GM18907 (cell line): ENCODE measurements around the gene SHC3.

ENCODE experiments used
- ATAC-seq: cut with Tn5 transposase; IDR thresholded peaks from one replicate; pipeline ENCODE4 v1.9.1; 2021; ENCODE audit warnings: mild to moderate bottlenecking, moderate library complexity; ENCODE audit not compliant: unreplicated experiment

The SHC3 gene

GRCh38 chr9:89059925-89060506, 118.6 kb downstream of the SHC3 start:
- ATAC-seq = no peak

DNA sequence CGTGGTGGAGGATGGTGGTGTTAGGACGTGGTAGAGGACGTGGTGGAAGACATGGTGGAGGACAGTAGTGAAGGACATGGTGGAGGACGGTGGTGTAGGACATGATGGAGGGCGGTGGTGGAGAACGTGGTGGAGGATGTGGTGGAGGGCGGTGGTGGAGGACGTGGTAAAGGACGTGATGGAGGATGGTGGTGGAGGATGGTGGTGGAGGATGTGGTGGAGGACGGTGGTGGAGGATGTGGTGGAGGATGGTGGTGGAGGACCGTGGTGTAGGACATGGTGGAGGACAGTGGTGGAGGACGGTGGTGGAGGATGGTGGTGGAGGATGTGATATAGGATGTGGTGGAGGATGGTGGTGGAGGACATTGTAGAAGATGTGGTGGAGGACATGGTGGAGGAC, 119.7 kb downstream of the SHC3 start:
- no peak for ATAC-seq

GRCh38 chr9:89054865-89055495, 123.6 kb downstream of the SHC3 start:
- ATAC-seq = no peak

- no peak for ATAC-seq
Observed at GRCh38 chr9:89053301-89053700, 125.3 kb downstream of the SHC3 start.

DNA sequence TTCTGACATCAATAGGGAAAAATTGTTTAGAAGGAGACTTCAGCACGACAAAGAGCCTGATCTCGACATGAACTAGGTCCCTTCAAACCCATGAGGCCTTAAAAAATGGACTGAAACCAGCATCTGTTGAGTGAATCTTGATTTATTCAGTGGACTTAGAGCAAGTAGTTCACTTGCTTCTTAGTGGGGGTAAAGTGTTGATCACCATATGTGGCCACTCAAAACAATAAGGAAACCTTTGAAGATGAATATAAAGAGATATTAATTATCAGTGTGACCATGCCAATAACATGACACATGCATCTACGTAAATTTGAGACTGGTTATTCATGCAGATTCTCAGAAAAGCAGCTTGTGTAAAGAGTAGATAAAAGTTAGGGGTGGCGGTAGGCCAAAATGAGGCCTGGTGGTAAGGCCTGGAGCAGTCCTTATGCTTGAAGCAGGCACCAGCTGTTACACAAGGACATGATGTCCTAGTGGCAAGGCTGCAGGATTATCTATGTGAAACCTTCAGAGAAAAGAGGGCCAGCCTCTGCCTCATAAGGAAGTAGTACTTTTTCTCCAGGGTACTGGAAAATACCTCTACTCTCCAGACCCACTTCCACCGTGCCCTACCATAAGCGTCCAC, 126.0 kb downstream of the SHC3 start:
- ATAC-seq = no peak

- no peak for ATAC-seq
Observed at GRCh38 chr9:89051421-89052025, 127.1 kb downstream of the SHC3 start.

GRCh38 chr9:89049646-89050045, 129.0 kb downstream of the SHC3 start:
- ATAC-seq = no peak

DNA sequence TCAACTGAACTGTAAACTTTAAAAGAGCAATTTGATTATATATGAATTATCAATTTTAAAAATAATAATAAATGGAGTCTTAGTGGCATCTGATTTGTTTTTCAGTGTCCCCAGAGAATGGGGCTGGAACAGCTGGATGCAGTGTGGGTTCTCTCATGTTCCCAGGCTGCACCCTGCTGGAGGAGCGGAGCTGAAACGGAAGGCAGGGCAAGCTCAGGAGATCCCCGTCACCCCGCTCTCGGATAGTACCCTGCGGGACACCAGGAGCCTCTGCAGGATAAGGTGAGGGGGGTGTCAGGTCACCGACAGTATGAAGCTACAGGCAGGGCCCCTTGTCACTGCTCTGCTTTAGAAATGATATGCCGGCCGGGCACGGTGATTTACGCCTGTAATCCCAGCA, 130.0 kb downstream of the SHC3 start:
- no peak for ATAC-seq

DNA sequence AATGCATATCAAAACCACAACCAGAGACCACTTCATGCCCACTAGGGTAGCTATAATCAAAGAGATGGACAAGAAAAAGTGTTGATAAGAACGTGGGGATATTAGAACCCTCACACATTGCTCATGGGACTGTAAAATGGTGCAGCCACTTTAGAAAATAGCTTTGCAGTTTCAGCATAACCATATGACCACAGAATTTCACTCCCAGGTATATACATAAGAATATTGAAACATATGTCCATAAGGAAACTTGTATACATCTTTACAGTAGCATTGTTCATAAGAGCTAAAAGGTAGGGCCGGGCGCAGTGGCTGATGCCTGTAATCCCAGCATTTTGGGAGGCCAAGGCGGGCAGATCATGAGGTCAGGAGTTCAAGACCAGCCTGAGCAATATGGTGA, 131.0 kb downstream of the SHC3 start:
- ATAC-seq = no peak

DNA sequence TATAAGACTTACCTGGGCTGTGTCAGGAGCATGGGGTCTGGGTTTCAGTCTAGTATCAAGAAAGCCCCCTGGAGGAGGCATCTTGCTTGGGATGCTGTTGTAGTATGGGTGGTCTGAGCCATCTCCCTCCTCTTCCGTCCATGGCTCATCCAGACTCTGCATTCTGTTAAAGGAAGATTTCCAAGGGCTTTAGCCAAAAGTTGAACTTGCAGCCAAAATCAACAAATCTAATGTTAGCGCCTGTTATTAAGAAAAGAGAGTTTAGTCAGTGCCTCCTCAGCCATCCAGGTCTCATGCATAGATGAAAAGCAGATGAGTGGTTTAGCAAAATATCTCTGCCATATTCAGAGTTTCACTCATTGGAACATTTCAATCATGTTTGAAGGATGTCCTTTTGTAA, 131.8 kb downstream of the SHC3 start:
- no peak for ATAC-seq

- no peak for ATAC-seq
Observed at GRCh38 chr9:89044881-89045280, 133.7 kb downstream of the SHC3 start.

DNA sequence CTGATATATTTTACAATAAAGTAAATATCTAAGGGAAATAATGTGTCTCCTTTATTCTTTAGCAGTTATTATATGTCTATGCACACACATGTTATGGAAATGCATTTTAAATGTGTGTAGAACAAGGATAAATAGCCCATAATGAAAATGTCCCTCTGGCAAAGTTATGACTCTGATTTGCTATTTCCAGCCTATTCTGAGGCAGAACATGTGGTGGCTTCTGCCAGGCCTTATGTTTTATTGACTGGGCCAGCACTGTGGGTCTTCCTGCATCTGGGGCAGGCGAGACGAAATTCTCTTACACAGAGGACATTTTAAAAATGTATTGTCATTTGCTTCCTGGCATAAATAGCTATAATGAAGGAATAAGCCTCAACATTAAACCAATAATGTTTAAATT, 134.5 kb downstream of the SHC3 start:
- no peak for ATAC-seq

GRCh38 chr9:89042984-89043383, 135.6 kb downstream of the SHC3 start:
- no peak for ATAC-seq

- ATAC-seq = no peak
Observed at GRCh38 chr9:89039664-89040063, 139.0 kb downstream of the SHC3 start.

DNA sequence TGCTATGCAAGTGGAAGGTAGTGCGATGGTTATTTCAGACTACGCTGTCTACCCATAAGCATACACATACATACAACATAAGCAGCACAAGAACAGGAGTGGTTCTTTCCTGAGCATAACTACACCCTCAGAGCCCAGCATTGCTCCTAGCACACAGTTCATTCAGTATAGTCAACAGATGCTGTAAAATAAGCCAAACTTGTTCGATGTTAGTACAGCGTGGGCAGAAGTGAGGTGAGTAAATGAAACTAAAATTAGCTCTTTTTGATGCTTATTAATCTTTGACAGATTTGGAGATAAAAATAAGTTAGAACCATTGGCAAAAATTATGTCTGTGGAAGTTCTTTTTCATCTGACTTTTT, 139.5 kb downstream of the SHC3 start:
- no peak for ATAC-seq

- ATAC-seq = no peak
Observed at GRCh38 chr9:89038382-89039103, 140.1 kb downstream of the SHC3 start.

DNA sequence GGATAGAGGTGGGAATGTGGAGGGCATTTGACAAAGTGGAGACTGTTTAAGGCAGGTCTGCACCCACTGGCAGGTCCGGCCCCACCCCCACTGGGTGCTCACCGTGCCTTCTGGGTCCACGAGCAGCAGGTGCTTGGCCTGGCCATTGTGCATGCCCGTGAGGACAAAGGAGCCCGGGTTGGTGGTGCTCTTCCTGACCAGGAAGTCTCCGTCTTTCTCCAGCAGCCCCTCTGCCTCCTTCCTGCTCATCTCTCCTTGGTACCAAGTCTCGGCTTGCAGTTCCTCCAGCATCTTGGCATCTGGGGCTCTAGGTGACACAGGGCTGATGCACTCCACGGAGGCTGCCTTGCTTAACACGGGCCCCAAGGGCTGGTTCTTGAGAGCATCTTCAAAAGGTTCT, 140.7 kb downstream of the SHC3 start:
- no peak for ATAC-seq

DNA sequence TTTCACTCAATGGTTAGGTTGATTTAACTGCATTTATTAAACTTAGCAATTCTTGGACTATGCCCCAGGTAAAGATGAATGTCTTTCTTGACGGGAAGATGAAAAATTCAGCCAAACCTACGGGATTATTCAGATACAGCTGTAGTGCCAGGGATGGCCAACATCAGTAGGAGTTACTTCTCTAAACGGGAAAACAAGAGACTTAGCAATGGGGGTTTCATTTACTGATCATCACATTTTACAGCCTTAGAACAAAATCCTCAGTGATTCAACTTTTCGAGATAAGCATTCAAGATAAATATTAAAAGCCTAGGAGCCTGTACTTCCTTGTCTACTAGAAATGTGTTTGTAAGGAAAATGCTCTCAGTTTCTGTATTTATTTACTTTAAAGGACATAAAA, 141.3 kb downstream of the SHC3 start:
- no peak for ATAC-seq

DNA sequence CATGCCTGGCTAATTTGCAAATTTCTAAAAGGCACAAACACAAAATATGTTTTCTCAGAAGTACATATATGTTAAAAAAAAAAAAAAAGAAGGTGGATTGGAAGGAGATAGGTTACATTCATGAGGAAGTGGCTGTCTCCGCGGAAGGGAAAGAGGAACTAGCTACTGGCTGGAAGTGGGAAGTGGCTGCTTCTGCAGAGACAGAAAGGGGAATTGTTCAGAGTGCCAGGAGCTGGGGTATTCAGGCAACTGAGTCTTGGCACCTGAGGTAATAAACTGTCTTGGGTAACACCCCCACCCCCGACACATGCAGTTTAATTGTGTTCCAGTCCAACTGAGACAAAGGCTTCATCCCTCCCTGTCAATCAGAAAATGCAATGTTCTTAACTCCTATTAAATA, 141.7 kb downstream of the SHC3 start:
- no peak for ATAC-seq

DNA sequence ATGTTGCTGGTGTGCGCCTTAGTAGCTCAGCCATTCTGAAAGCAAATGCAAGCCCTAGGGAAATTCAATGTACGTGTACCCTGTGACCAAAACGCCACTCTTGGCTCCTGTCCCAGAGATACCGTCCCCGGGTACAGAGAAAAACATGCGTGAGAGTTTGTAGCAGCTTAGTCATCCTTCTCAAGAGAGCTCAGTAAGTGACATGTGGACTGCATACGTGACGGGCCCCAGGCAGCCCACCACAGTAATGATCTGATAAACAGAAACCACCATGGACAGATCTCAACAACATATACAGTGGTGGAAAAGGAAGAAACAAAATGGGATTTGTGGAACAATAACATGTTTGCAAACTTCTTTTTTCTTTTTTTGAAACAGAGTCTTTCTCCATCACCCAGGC, 142.2 kb downstream of the SHC3 start:
- no peak for ATAC-seq

DNA sequence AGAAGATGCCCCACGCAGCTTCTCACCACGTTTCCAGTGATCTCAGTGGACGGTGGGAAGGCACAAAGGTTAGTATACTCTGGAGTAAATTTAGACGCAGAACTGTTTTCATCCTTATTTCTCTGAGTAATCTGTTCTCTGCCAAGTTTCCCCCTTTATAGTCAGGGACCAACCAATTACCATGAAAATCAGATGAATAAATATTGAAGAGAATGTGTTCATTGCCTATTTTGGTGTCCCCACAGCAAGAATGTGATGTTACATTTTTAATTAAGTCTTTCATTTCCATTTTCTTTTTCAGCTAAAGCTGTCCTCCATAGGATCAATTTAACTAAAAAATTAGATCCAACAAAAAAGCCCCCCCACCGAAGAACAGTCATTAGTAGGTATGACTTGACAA, 146.0 kb downstream of the SHC3 start:
- no peak for ATAC-seq

GRCh38 chr9:89032173-89032572, 146.4 kb downstream of the SHC3 start:
- ATAC-seq = no peak
